SK-N-SH treated with all-trans-retinoic acid at 6 μM for 48 hours (cell line): Measurements from ENCODE around the gene ERVMER34-1.

ENCODE experiments used
- ATAC-seq: fragments of 200-7000 bp; cut with Tn5 transposase; 3 replicates; pipeline ENCODE4 v1.9.1; 2020; ENCODE audit warnings: mild to moderate bottlenecking, moderate library complexity
- CREB5 ChIP-seq: fragments of 250-450 bp; sonication (Bioruptor Pico); IDR thresholded peaks from 2 replicates; pipeline ENCODE4 v1.5.1; 2020; ENCODE audit warnings: low read depth, mild to moderate bottlenecking, moderate library complexity
- CSDC2 ChIP-seq: fragments of 250-450 bp; sonication (Bioruptor Pico); IDR thresholded peaks from 2 replicates; pipeline ENCODE4 v1.5.0; 2020; ENCODE audit warnings: mild to moderate bottlenecking, moderate library complexity
- ESRRG ChIP-seq: fragments of 250-450 bp; sonication (Bioruptor Pico); IDR thresholded peaks from 2 replicates; pipeline ENCODE4 v1.6.1; 2021; ENCODE audit warnings: mild to moderate bottlenecking
- GLIS3 ChIP-seq: fragments of 250-450 bp; sonication (Bioruptor Pico); IDR thresholded peaks from 2 replicates; pipeline ENCODE4 v1.5.0; 2020; ENCODE audit warnings: mild to moderate bottlenecking, moderate library complexity
- ISL1 ChIP-seq: fragments of 250-450 bp; sonication (Bioruptor Pico); IDR thresholded peaks from 2 replicates; pipeline ENCODE4 v2.1.2; 2022; ENCODE audit warnings: mild to moderate bottlenecking, moderate library complexity
- OSR1 ChIP-seq: fragments of 250-450 bp; sonication (Bioruptor Pico); IDR thresholded peaks from 2 replicates; pipeline ENCODE4 v1.8.0; 2022; ENCODE audit warnings: moderate library complexity, mild to moderate bottlenecking, inconsistent platforms
- PPARA ChIP-seq: fragments of 250-450 bp; sonication (Bioruptor Pico); IDR thresholded peaks from 2 replicates; pipeline ENCODE4 v1.5.0; 2020; ENCODE audit warnings: mild to moderate bottlenecking, borderline replicate concordance
- RARB ChIP-seq: fragments of 250-450 bp; sonication (Bioruptor Pico); IDR thresholded peaks from 2 replicates; pipeline ENCODE4 v1.8.0; 2021; ENCODE audit warnings: mild to moderate bottlenecking, moderate library complexity
- SNAI2 ChIP-seq: fragments of 250-450 bp; sonication (Bioruptor Pico); IDR thresholded peaks from 2 replicates; pipeline ENCODE4 v1.5.0; 2020; ENCODE audit warnings: mild to moderate bottlenecking, moderate library complexity
- TCF4 ChIP-seq: fragments of 250-450 bp; sonication (Bioruptor Pico); IDR thresholded peaks from 2 replicates; pipeline ENCODE4 v1.8.0; 2021; ENCODE audit warnings: mild to moderate bottlenecking, moderate library complexity, borderline replicate concordance
- TOX ChIP-seq: fragments of 250-450 bp; sonication (Bioruptor Pico); IDR thresholded peaks from 2 replicates; pipeline ENCODE4 v1.8.0; 2021; ENCODE audit warnings: mild to moderate bottlenecking, moderate library complexity, borderline replicate concordance
- TSHZ2 ChIP-seq: fragments of 250-450 bp; sonication (Bioruptor Pico); IDR thresholded peaks from 2 replicates; pipeline ENCODE4 v1.5.0; 2020; ENCODE audit warnings: mild to moderate bottlenecking, moderate library complexity
- ZC3H10 ChIP-seq: fragments of 250-450 bp; sonication (Bioruptor Pico); IDR thresholded peaks from 2 replicates; pipeline ENCODE4 v1.5.1; 2021; ENCODE audit warnings: mild to moderate bottlenecking, moderate library complexity
- ZFP3 ChIP-seq: fragments of 250-450 bp; sonication (Bioruptor Pico); IDR thresholded peaks from 2 replicates; pipeline ENCODE4 v1.5.0; 2020; ENCODE audit warnings: mild to moderate bottlenecking, moderate library complexity
- ZFP30 ChIP-seq: fragments of 450-650 bp; formaldehyde crosslinking; IDR thresholded peaks from 2 replicates; pipeline ENCODE4 v1.5.0; 2022; ENCODE audit warnings: mild to moderate bottlenecking, moderate library complexity
- ZNF8 ChIP-seq: fragments of 450-650 bp; formaldehyde crosslinking; IDR thresholded peaks from 2 replicates; pipeline ENCODE4 v1.5.0; 2020; ENCODE audit warnings: mild to moderate bottlenecking, moderate library complexity
- TF ChIP-seq, protein P1 (sequence below): fragments of 250-450 bp; sonication (Bioruptor Pico); IDR thresholded peaks from 2 replicates; pipeline ENCODE4 v1.8.0; 2020; ENCODE audit warnings: mild to moderate bottlenecking, moderate library complexity, borderline replicate concordance
- TF ChIP-seq, protein P2 (sequence below): fragments of 250-450 bp; sonication (Bioruptor Pico); IDR thresholded peaks from 2 replicates; pipeline ENCODE4 v1.5.1; 2021; ENCODE audit warnings: mild to moderate bottlenecking, moderate library complexity

ERVMER34-1 gene

DNA sequence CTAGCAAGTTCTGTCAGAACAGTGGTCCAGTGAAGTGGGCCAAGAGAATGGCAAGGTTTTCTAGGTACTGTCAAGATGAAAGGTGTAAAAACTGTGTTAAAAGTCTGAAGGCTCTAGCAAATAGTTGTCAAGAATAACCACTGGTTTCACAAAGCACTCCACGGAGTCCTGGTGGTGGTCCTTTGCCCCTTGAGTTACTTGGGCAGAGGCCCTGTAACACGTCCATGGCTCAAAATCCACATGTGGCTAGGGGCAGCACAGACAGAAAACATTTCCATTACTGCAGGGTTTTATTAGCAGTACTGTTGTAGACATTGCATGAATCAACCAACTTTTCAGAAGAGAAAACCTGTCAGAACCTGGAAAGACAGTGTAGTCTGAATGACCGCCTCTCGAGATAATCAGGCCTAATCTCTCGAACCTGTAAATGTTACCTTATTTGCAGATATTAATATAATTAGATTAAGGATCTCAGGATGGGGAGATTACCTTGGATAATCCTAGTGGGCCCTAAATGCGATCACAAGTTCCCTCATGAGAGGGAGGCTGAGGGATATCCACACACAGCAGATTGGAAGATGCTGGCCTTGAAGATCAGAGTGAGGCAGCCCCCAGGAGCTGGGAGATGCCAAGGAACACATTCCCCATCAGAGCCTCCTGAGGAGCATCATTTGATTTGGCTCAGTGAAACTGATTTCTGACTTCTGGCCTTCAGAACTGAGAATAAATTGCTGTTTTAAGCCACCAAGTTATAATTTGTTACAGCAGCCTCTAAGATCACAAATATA lies 34.7 kb downstream of the ERVMER34-1 start (continued):
- no peak for TF ChIP-seq TSHZ2 (CRISPR knock-in tag)

DNA sequence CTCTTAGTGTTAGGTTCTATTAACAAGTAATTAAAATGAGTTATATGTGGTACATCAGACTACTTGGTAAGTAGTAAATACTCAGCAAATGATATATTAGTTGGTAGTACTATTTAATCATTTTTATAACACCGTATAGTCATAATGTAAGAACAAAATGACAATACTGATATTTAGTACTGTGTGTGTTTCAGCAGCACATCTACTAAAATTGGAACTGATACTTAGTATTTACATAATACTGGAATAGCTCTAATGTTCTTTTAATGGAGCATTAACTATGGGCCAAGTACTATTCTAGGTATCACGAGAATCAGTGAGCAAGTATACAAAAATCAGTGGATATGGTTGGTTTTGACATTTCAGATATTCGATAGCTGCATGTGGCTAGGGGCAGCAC lies 35.3 kb downstream of the ERVMER34-1 start:
- no peak for TF ChIP-seq SNAI2 (CRISPR knock-in tag)
- no peak for TF ChIP-seq RARB (CRISPR knock-in tag)
- no peak for TF ChIP-seq ZFP3
- no peak for TF ChIP-seq PPARA (CRISPR knock-in tag)
- no peak for TF ChIP-seq CREB5
- no peak for TF ChIP-seq GLIS3 (CRISPR knock-in tag)
- no peak for TF ChIP-seq OSR1 (CRISPR knock-in tag)
- no peak for TF ChIP-seq TOX
- TF ChIP-seq ISL1: no peak
- no peak for TF ChIP-seq TCF4
- ATAC-seq: no peak

DNA sequence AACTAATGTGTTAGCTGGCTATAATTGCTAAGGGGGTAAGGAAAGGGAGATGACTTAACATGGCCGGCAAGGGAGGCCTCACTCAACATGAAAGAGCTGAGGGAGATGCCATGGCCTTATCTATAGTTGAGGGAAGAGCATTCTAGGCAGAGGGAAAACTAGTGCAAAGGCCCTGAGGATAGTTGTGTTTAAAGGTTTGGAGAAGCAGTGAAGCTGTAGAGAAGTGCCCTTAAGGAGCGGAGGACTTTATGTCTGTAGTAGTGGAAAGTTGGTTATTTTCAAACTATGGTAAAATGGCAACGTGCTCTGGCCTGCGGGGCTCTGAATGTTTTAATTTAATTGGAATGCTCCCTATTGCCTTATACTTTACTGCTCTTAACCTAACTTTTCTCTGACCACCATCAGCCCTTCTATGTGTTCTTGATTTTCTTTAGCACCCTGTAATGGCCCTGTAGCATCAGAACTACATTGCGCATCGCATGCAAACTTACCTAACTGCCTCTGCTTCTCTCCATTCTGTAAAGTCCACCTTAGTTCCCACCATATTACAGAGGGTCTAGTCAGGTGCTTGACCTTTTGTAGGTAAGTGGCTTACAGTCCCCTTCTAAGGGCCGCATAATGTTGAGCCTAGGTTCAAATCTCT lies 35.8 kb downstream of the ERVMER34-1 start:
- ATAC-seq: no peak
- TF ChIP-seq GLIS3 (CRISPR knock-in tag): no peak
- TF ChIP-seq, protein P1, sequence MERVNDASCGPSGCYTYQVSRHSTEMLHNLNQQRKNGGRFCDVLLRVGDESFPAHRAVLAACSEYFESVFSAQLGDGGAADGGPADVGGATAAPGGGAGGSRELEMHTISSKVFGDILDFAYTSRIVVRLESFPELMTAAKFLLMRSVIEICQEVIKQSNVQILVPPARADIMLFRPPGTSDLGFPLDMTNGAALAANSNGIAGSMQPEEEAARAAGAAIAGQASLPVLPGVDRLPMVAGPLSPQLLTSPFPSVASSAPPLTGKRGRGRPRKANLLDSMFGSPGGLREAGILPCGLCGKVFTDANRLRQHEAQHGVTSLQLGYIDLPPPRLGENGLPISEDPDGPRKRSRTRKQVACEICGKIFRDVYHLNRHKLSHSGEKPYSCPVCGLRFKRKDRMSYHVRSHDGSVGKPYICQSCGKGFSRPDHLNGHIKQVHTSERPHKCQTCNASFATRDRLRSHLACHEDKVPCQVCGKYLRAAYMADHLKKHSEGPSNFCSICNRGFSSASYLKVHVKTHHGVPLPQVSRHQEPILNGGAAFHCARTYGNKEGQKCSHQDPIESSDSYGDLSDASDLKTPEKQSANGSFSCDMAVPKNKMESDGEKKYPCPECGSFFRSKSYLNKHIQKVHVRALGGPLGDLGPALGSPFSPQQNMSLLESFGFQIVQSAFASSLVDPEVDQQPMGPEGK: no peak
- TF ChIP-seq TSHZ2 (CRISPR knock-in tag): no peak
- no peak for TF ChIP-seq CREB5
- TF ChIP-seq ZNF8 (CRISPR knock-in tag): no peak
- TF ChIP-seq ESRRG (CRISPR knock-in tag): no peak
- TF ChIP-seq ZFP30 (CRISPR knock-in tag): no peak
- no peak for TF ChIP-seq ZC3H10
- no peak for TF ChIP-seq CSDC2
- TF ChIP-seq, protein P2, sequence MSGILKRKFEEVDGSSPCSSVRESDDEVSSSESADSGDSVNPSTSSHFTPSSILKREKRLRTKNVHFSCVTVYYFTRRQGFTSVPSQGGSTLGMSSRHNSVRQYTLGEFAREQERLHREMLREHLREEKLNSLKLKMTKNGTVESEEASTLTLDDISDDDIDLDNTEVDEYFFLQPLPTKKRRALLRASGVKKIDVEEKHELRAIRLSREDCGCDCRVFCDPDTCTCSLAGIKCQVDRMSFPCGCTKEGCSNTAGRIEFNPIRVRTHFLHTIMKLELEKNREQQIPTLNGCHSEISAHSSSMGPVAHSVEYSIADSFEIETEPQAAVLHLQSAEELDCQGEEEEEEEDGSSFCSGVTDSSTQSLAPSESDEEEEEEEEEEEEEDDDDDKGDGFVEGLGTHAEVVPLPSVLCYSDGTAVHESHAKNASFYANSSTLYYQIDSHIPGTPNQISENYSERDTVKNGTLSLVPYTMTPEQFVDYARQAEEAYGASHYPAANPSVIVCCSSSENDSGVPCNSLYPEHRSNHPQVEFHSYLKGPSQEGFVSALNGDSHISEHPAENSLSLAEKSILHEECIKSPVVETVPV (CRISPR knock-in tag): no peak
- TF ChIP-seq SNAI2 (CRISPR knock-in tag): no peak
